ENCODE measurements around the gene KRT80. TPM values are rescaled to one million over a fixed set of nuclear protein-coding genes. Genes with fewer than 3 reads are reported as not detected.

KRT80 gene
- total RNA-seq, 1 donor from 2014 or later: 7.9 TPM

DNA sequence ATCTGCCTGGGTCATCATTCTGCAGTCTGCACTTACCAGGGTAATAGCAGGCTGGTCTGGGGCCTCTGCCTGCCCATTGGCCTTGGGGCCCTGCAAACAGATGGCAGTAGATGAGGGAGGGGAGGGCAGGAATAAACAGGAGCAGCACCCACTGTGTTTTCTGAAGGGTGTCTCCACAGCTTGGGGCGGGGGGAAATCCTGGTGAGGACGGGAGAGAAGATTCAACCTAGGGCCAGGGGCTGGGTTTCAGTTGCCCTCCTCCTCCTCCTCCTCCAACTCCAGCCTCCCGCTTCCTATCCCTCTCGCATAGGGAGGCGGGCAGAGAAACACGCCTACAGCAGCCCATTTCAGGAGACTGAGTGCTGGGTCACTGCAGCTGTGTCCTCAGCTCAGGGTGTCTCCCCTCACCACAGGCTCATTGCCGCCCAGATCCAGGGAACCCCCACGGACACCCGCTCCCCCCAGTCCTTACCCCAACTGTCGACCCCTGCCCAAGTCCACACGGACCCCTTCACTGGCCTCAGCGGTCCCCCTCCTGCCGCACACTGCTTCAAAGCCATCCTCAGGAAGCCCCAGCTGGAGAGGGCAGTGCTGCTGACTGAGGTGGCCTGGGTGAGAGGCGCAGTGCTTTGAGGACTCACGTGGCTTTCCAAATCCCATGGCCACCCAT, 9.1 kb upstream of the KRT80 start:
- no peaks in the 10 kb centered on the region for H3K36me3 ChIP-seq
- no peaks in the 10 kb centered on the region for H3K27me3 ChIP-seq
- H3K9me3 ChIP-seq: no peaks in the 10 kb centered on the region
- H3K27ac ChIP-seq: no peak overlapping the region
- TF ChIP-seq, protein P1, sequence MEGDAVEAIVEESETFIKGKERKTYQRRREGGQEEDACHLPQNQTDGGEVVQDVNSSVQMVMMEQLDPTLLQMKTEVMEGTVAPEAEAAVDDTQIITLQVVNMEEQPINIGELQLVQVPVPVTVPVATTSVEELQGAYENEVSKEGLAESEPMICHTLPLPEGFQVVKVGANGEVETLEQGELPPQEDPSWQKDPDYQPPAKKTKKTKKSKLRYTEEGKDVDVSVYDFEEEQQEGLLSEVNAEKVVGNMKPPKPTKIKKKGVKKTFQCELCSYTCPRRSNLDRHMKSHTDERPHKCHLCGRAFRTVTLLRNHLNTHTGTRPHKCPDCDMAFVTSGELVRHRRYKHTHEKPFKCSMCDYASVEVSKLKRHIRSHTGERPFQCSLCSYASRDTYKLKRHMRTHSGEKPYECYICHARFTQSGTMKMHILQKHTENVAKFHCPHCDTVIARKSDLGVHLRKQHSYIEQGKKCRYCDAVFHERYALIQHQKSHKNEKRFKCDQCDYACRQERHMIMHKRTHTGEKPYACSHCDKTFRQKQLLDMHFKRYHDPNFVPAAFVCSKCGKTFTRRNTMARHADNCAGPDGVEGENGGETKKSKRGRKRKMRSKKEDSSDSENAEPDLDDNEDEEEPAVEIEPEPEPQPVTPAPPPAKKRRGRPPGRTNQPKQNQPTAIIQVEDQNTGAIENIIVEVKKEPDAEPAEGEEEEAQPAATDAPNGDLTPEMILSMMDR (IDR thresholded peaks at IDR 0.05): no peak
- no peak overlapping the region for H3K4me3 ChIP-seq
- intact Hi-C loops (cut with DNase I): no loop called here
- DNase-seq (ENCODE audit: extremely low spot score in 2 of 2): no peak
- peaks cover 33% of the 10 kb centered on the region for H3K4me1 ChIP-seq

DNA sequence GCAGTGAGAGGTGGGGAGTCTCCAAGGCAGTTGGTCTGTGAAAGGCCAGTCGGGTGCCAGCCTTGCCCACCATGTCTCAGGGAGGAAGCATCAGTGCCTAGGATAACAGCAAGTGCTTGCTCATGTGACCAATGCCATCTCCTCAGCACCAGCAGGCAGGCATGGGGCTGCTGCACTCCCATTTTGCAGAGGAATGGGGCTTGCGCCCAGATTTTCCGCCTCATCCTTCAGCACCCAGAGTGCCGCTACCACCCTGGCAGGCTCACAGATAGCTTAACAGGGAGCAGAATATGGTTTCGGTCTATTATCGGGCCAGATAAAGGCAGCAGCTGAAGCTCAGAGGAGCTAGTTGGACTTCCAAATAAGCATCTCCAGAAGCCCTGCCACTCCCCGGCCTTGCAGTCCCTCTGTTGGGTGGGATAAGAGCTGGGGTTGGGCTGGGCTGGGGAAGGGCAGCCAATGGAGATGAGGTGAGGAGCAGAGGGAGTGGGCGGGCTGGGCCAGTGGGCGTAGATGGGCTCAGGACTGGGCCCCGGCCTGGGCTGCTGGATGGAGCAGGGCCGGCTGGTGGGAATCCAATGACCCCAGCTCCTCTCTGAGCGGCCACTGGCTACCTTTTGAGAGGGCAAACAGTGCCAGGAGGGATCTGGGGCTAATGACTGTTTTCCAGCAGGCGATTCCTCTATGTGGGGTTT, 8.4 kb upstream of the KRT80 start:
- Histone ChIP-seq H3K27ac (no peak overlapping the region), H3K4me3 (no peak overlapping the region), H3K36me3 (no peaks in the 10 kb centered on the region), H3K27me3 (no peaks in the 10 kb centered on the region), H3K4me1 (peaks cover 33% of the 10 kb centered on the region), H3K9me3 (no peaks in the 10 kb centered on the region)
- TF ChIP-seq POLR2AphosphoS5 (IDR thresholded peaks at IDR 0.05; ENCODE audit: insufficient read depth in 1 of 2, low read depth in 1 of 2): no peak
- no peak for TF ChIP-seq POLR2A (IDR thresholded peaks at IDR 0.05)
- TF ChIP-seq, protein P1 (IDR thresholded peaks at IDR 0.05): no peak
- intact Hi-C loops (cut with DNase I): no loop called here
- no peak for DNase-seq (ENCODE audit: extremely low spot score in 2 of 2)

DNA sequence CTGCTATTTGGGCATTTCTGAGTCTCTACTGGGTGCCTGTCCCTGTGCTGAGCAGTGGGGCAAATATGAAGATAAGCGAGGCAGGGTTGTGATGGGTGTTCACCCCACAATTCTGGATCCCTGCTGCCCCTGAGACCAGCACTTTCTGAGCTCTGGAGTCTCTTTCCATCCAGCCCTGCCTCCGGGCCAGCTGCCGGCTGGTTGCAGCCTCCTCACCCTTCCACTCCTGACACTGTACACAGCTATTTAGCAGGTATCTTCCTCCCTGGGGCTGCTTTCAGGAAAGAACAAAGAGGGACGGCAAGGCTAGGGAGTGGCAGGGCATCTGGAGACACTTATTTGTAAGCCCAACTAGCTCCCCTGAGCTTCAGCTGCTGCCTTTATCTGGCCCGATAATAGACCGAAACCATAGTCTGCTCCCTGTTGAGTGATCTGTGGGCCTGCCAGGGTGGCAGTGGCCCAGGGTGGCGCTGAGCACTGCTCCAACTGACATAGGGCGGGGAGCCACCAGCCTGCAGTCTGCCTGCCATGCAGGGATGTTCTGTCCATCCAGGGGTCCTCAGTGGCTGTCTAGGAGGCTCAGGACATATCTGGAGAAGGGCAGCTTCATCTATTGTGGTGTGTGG, 7.6 kb upstream of the KRT80 start:
- no peak for DNase-seq (ENCODE audit: extremely low spot score in 2 of 2)
- no peaks in the 10 kb centered on the region for H3K27me3 ChIP-seq
- intact Hi-C loops (cut with DNase I): no loop called here
- no peak overlapping the region for H3K4me3 ChIP-seq
- no peak overlapping the region for H3K27ac ChIP-seq
- H3K36me3 ChIP-seq: no peaks in the 10 kb centered on the region
- peaks cover 39% of the 10 kb centered on the region for H3K4me1 ChIP-seq
- TF ChIP-seq, protein P1 (IDR thresholded peaks at IDR 0.05): no peak
- TF ChIP-seq POLR2AphosphoS5 (IDR thresholded peaks at IDR 0.05; ENCODE audit: insufficient read depth in 1 of 2, low read depth in 1 of 2): no peak
- no peak for TF ChIP-seq POLR2A (IDR thresholded peaks at IDR 0.05)
- H3K9me3 ChIP-seq: no peaks in the 10 kb centered on the region

DNA sequence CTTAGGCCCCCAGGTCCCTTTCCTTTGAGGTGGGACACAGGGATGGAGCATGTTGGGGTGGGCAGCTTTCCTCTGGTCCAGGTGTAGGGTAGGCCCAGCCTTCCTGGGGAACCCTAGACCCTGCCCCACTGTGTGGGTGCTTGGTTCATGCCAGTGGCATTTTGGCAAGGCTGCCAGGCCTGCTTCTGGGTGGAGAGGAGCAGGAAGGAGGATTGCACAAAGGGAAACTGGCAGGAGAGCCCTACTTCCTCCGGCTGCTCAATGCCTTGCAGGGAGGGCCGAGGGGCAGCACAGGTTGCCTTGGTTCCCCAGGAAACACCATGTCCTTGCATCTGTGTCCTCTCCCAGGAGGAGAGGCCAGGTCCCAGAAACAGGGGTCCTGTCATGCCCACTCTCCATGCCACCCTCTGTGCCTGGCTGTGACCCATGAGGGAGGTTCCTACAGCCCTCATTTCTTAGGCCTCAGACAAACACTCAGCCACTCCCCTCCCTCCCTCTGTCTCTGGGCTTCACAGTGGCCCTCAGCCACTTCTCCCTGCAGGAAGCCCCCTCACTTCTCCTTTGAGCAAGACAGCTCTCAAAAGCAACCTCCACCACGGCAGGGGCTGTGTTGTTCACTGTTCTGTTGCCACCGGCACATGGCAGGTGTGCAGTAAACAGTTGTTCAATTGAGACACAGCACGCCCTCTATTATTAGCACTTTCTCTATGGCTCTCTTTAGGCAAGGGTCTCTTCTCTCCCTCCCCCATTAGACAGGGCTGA, 6.8 kb upstream of the KRT80 start:
- Histone ChIP-seq H3K4me3 (no peak overlapping the region), H3K27me3 (no peaks in the 10 kb centered on the region), H3K27ac (no peak overlapping the region), H3K9me3 (no peaks in the 10 kb centered on the region), H3K4me1 (peaks cover 47% of the 10 kb centered on the region), H3K36me3 (no peaks in the 10 kb centered on the region)
- intact Hi-C loops (cut with DNase I): no loop called here
- DNase-seq (ENCODE audit: extremely low spot score in 2 of 2): no peak
- TF ChIP-seq, protein P1 (IDR thresholded peaks at IDR 0.05): no peak

Data from vagina (tissue), 2 donors.